HCT116 (cell line): ENCODE data around the gene CFAP57. TPM values are rescaled to one million over a fixed set of nuclear protein-coding genes. Genes with fewer than 3 reads are reported as not detected.
A peak's percentile ranks its signal among the peaks of the same experiment; 100 is the strongest.

Experiments
- ATAC-seq: fragments of 200-7000 bp; cut with Tn5 transposase; 2 replicates; pipeline ENCODE4 v1.9.1; 2020; ENCODE audit warnings: mild to moderate bottlenecking, moderate library complexity
- BruUV-seq: library from RNA; stranded (reverse); fragments of 400-500 nt; replicated peaks from 2 replicates; lab custom pipeline; 2021; lab: Mats Ljungman, UMichigan
- CTCF ChIA-PET: fragments of 300-600 bp; sonication (Branson Sonifier 250); formaldehyde crosslinking; loops from one replicate; lab custom pipeline; 2021; ENCODE audit warnings: antibody characterized with exemption; lab: Charles Lee
- POLR2A ChIA-PET: fragments of 300-600, 350-600 bp; sonication (Branson Sonifier 250); formaldehyde crosslinking; loops from one replicate; lab custom pipeline; 2021; ENCODE audit warnings: antibody characterized with exemption; lab: Charles Lee
- RAD21 ChIA-PET, 2 experiments: fragments of 300-600 bp; sonication (Branson Sonifier 250); formaldehyde crosslinking; loops; one replicate each; lab custom pipeline; 2023; ENCODE audit warnings: low total read pairs in 2 of 2; ENCODE audit not compliant: uncharacterized antibody in 2 of 2, unreplicated experiment in 2 of 2, low non-redundant PET in 1 of 2; lab: Charles Lee
- DNase-seq: peaks from one replicate; pipeline ENCODE4 v3.0.0-alpha.2; 2010; ENCODE audit warnings: low read depth, low spot score
- H2AFZ ChIP-seq: fragments of 200-600 bp; shearing (Covaris generic), sonication (generic); 2 replicates; pipeline ENCODE4 v1.6.1; 2017; ENCODE audit warnings: low read depth, mixed run types, mixed read lengths, antibody characterized with exemption, low read length; ENCODE audit not compliant: poor library complexity, severe bottlenecking
- H3K27ac ChIP-seq: 2 replicates; pipeline ENCODE4 v1.5.1; 2012; ENCODE audit warnings: low read depth, low read length
- H3K27me3 ChIP-seq: fragments of 200-600 bp; sonication (generic); 2 replicates; pipeline ENCODE4 v1.6.1; 2016; ENCODE audit warnings: mixed run types, low read length, mixed read lengths; ENCODE audit not compliant: insufficient read depth
- H3K36me3 ChIP-seq, 2 experiments: fragments of 200-500 bp in 1 of 2; fragments of 200-600 bp in 1 of 2; sonication (Bioruptor generic) in 1 of 2; sonication (generic) in 1 of 2; 2 replicates each; pipeline versions ENCODE4 v1.5.1 to v1.6.1; 2014 to 2016; ENCODE audit warnings: low read length in 2 of 2, inconsistent platforms in 1 of 2, mixed read lengths in 1 of 2, mixed run types in 1 of 2; ENCODE audit not compliant: insufficient read depth in 2 of 2, control insufficient read depth in 1 of 2
- H3K4me1 ChIP-seq, 2 experiments: fragments of 200-600 bp in 1 of 2; sonication (generic) in 1 of 2; 2 replicates each; pipeline versions ENCODE4 v1.5.1 to v1.6.1; 2012 to 2017; ENCODE audit warnings: low read length in 2 of 2, inconsistent platforms in 1 of 2, mild to moderate bottlenecking in 1 of 2, mixed read lengths in 1 of 2, mixed run types in 1 of 2, moderate library complexity in 1 of 2; ENCODE audit not compliant: insufficient read depth in 2 of 2, control insufficient read depth in 1 of 2
- H3K4me2 ChIP-seq: fragments of 200-600 bp; sonication (generic); 2 replicates; pipeline ENCODE4 v1.6.1; 2017; ENCODE audit warnings: mixed run types, low read length, mixed read lengths
- H3K4me3 ChIP-seq, 2 experiments: fragments of 200-600 bp in 1 of 2; sonication (generic) in 1 of 2; replicated peaks in 1 of 2; 2 replicates each; pipeline ENCODE4 v1.5.1; 2011 to 2016; ENCODE audit warnings: low read length in 2 of 2, control low read depth in 1 of 2, low read depth in 1 of 2, mild to moderate bottlenecking in 1 of 2, mixed read lengths in 1 of 2, mixed run types in 1 of 2
- H3K79me2 ChIP-seq: fragments of 200-600 bp; sonication (generic); 2 replicates; pipeline ENCODE4 v1.6.1; 2017; ENCODE audit warnings: mild to moderate bottlenecking, mixed run types, low read length, moderate library complexity, mixed read lengths; ENCODE audit not compliant: insufficient read depth
- H3K9ac ChIP-seq: fragments of 200-600 bp; sonication (generic); 2 replicates; pipeline ENCODE4 v1.6.1; 2016; ENCODE audit warnings: low read length, mixed read lengths
- H3K9me2 ChIP-seq: fragments of 200-600 bp; sonication (generic), shearing (Covaris generic); 2 replicates; pipeline ENCODE4 v1.6.1; 2017; ENCODE audit warnings: mixed run types, mild to moderate bottlenecking, moderate library complexity; ENCODE audit not compliant: insufficient read depth
- H3K9me3 ChIP-seq, 2 experiments: fragments of 200-500 bp in 1 of 2; fragments of 200-600 bp in 1 of 2; sonication (Bioruptor generic) in 1 of 2; sonication (generic) in 1 of 2; 2 replicates each; pipeline ENCODE4 v1.6.1; 2014 to 2017; ENCODE audit warnings: low read length in 2 of 2, mixed read lengths in 2 of 2, inconsistent platforms in 1 of 2, low read depth in 1 of 2, mild to moderate bottlenecking in 1 of 2, mixed run types in 1 of 2, moderate library complexity in 1 of 2; ENCODE audit not compliant: control insufficient read depth in 1 of 2, insufficient read depth in 1 of 2
- H4K20me1 ChIP-seq: fragments of 200-600 bp; sonication (generic), shearing (Covaris generic); 2 replicates; pipeline ENCODE4 v1.6.1; 2017; ENCODE audit warnings: mixed run types, mild to moderate bottlenecking, moderate library complexity; ENCODE audit not compliant: insufficient read depth
- CBX3 ChIP-seq: IDR thresholded peaks from 2 replicates; pipeline ENCODE4 v1.6.1; 2012; ENCODE audit warnings: low read depth
- CEBPB ChIP-seq: IDR thresholded peaks from 2 replicates; pipeline ENCODE4 v1.6.1; 2012; ENCODE audit warnings: low read depth
- ELF1 ChIP-seq: IDR thresholded peaks from 2 replicates; pipeline ENCODE4 v1.6.1; 2012; ENCODE audit warnings: low read depth, borderline replicate concordance
- EZH2 ChIP-seq: fragments of 200-600 bp; sonication (generic); IDR thresholded peaks from 2 replicates; pipeline ENCODE4 v1.6.1; 2017; ENCODE audit warnings: antibody characterized with exemption, mixed run types
- FOSL1 ChIP-seq: IDR thresholded peaks from 2 replicates; pipeline ENCODE4 v1.6.1; 2012; ENCODE audit warnings: low read depth
- JUND ChIP-seq: IDR thresholded peaks from 2 replicates; pipeline ENCODE4 v1.6.1; 2012
- RAD21 ChIP-seq: IDR thresholded peaks from 2 replicates; pipeline ENCODE4 v1.6.1; 2012; ENCODE audit warnings: low read depth, mild to moderate bottlenecking
- REST ChIP-seq: IDR thresholded peaks from 2 replicates; pipeline ENCODE4 v1.6.1; 2012; ENCODE audit warnings: low read depth
- SIN3A ChIP-seq: IDR thresholded peaks from 2 replicates; pipeline ENCODE4 v1.6.1; 2012; ENCODE audit warnings: low read depth
- SRF ChIP-seq: IDR thresholded peaks from 2 replicates; pipeline ENCODE4 v1.6.1; 2012; ENCODE audit warnings: low read depth
- TCF7L2 ChIP-seq: IDR thresholded peaks from 2 replicates; pipeline ENCODE4 v1.7.0; 2011; ENCODE audit warnings: borderline replicate concordance, inconsistent platforms; ENCODE audit not compliant: insufficient read depth, insufficient read length; ENCODE audit errors: extremely low read depth
- YY1 ChIP-seq: IDR thresholded peaks from 2 replicates; pipeline ENCODE4 v1.6.1; 2011; ENCODE audit warnings: low read length, low read depth, moderate library complexity, mild to moderate bottlenecking; ENCODE audit not compliant: insufficient replicate concordance; ENCODE audit errors: extremely low read depth
- ZFX ChIP-seq: fragments of 450-650 bp; IDR thresholded peaks from 2 replicates; pipeline ENCODE4 v1.6.1; 2017
- ZNF274 ChIP-seq: fragments of 200-500 bp; sonication (Bioruptor generic); IDR thresholded peaks from 2 replicates; pipeline ENCODE4 v1.6.1; 2014; ENCODE audit warnings: mild to moderate bottlenecking, low read depth, low read length, inconsistent platforms
- intact Hi-C: fragments of 100-400 bp; cut with micrococcal nuclease; formaldehyde crosslinking; loops from 2 replicates; pipeline ENCODE4 v1.10.0; 2022
- total RNA-seq: library from RNA; stranded (reverse); gene quantifications from one replicate; pipeline ENCODE4 v1.2.1, GENCODE V29; 2021; ENCODE audit not compliant: unreplicated experiment
- TF ChIP-seq, protein P1 (sequence below): IDR thresholded peaks from 2 replicates; pipeline ENCODE4 v1.6.1; 2012

The CFAP57 gene
- total RNA-seq, 1 experiment from 2014 or later, result 0.49 TPM

DNA sequence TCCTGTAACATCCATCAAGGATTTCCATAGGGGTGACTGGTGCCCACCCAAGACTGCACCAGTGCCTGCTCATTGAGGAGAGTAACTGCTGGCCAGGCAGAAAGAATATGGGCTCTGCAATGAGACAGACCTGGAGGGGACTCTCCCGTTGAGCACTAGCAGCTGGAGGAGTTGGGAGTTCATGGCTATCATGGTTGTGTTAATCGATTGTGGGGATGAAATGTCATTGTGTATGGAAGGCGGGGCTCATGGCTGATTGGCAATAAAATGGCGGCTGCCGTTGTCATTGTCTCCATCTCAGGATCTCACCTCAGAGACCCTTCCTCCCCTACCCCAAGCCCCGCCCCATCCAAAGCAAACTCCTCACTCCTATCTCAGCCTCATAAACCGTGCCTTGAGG, 101.6 kb downstream of the CFAP57 start:
- Histone ChIP-seq H3K79me2 (no peaks in the 10 kb centered on the region), H3K4me3 (no peak overlapping the region), H3K36me3 (no peaks in the 10 kb centered on the region), H3K9ac (no peak overlapping the region), H3K9me2 (no peaks in the 10 kb centered on the region), H3K27me3 (no peaks in the 10 kb centered on the region), H3K27ac (no peak overlapping the region), H3K4me2 (no peak overlapping the region), H2AFZ (no peak overlapping the region), H4K20me1 (no peaks in the 10 kb centered on the region), H3K9me3 (no peaks in the 10 kb centered on the region), H3K4me1 (peaks cover 15 to 32% of the 10 kb centered on the region in 2 experiments)
- ATAC-seq (no peak), DNase-seq (no peak)
- TF ChIP-seq CBX3, result no peak
- no peak for TF ChIP-seq CEBPB
- no peak for TF ChIP-seq FOSL1
- no peak for TF ChIP-seq EZH2
- TF ChIP-seq JUND, result no peak
- no peak for TF ChIP-seq TCF7L2
- TF ChIP-seq SRF, result no peak
- TF ChIP-seq ELF1, result no peak
- no peak for TF ChIP-seq YY1
- no peak for TF ChIP-seq ZFX
- POLR2A ChIA-PET, result no interaction called here
- RAD21 ChIA-PET, result no interaction called here
- CTCF ChIA-PET, result no interaction called here
- BruUV-seq, result no TSS peak
- intact Hi-C loops, result no loop called here

DNA sequence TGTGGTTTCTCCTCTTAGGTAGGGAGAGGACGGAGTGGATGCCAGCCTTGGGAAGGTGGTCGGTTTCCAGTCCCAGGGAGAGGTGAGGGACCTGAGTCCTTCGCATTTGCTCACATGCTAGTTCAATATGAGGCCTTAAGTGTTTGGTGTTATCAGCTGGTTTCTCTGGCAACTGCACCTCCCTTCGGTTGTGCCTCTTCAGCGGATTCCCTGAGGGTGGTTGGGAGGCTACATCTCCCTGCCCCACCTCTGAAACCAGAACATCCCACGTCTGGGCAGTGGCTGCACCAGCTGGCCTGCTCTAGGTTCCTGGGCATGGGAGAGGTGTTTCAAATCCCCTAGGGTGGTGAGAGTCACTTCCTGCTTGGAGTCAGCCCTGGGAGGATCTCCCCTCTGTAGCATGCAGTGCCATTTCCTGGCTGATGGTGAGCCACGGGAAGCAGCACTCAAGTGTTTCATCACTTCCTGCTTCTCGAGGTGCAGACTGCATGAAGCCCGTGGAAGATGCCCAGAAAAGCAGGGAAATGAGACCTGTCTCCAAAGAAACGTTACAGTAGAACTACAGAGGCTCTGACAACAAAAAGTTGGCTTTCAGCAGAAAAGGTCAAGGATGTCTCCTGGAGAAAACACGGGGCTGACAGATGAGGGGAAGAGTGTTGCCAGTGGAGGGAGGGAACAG, 102.1 kb downstream of the CFAP57 start:
- ATAC-seq (no peak), DNase-seq (no peak)
- ChIA-PET RAD21 (no interaction called here), POLR2A (no interaction called here), CTCF (no interaction called here)
- Histone ChIP-seq H3K27ac (no peak overlapping the region), H3K36me3 (no peaks in the 10 kb centered on the region), H3K4me1 (peaks cover 15 to 30% of the 10 kb centered on the region in 2 experiments), H3K79me2 (no peaks in the 10 kb centered on the region), H3K4me3 (no peak overlapping the region), H4K20me1 (no peaks in the 10 kb centered on the region), H2AFZ (no peak overlapping the region), H3K9me3 (no peaks in the 10 kb centered on the region), H3K9me2 (no peaks in the 10 kb centered on the region), H3K4me2 (0 out of 2 replicates have a peak overlapping the region, but pooled peaks have one; percentile 3), H3K27me3 (no peaks in the 10 kb centered on the region), H3K9ac (no peak overlapping the region)
- no peak for TF ChIP-seq FOSL1
- no peak for TF ChIP-seq RAD21
- TF ChIP-seq SIN3A, result no peak
- no peak for TF ChIP-seq ELF1
- TF ChIP-seq CEBPB, result no peak
- TF ChIP-seq ZFX, result no peak
- no peak for TF ChIP-seq ZNF274
- no peak for TF ChIP-seq CBX3
- TF ChIP-seq JUND, result no peak
- TF ChIP-seq TCF7L2, result no peak
- TF ChIP-seq, protein P1, sequence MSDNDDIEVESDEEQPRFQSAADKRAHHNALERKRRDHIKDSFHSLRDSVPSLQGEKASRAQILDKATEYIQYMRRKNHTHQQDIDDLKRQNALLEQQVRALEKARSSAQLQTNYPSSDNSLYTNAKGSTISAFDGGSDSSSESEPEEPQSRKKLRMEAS, result no peak
- no peak for TF ChIP-seq REST
- intact Hi-C loops, result no loop called here
- no TSS peak for BruUV-seq
